NOMO-1 treated with DMSO at 0.1 percent for 48 hours (cell line): ENCODE measurements around the gene NFKB2.

Experiments
- DNase-seq: peaks from one replicate; lab custom pipeline; 2025; ENCODE audit not compliant: unreplicated experiment; lab: John Stamatoyannopoulos, UW

Gene NFKB2

DNA sequence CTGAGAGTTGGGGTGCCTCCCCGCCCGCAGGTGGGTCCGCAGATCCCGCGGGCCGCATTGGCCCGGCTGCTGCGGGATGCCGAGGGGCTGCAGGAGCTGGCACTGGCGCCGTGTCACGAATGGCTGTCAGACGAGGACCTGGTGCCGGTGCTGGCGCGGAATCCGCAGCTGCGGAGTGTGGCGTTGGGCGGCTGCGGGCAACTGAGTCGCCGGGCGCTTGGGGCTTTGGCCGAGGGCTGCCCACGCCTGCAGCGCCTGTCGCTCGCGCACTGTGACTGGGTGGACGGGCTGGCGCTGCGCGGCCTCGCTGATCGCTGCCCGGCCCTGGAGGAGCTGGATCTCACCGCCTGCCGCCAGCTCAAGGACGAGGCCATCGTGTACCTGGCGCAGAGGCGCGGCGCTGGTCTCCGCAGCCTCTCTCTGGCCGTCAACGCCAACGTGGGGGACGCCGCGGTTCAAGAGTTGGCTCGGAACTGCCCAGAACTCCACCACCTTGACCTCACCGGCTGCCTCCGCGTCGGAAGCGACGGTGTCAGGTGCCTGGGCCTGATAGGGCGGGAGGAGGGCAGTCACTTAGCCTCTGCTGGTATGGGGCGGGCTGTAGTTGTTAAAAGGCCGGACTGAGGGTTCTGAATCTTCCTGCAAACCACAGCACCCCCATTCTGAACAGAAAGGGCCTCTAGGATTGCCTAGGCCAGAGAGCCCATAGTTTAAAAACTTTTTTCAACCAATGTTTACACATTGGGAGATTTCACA is 26.4 kb downstream of the NFKB2 start:
- no peak for DNase-seq

DNA sequence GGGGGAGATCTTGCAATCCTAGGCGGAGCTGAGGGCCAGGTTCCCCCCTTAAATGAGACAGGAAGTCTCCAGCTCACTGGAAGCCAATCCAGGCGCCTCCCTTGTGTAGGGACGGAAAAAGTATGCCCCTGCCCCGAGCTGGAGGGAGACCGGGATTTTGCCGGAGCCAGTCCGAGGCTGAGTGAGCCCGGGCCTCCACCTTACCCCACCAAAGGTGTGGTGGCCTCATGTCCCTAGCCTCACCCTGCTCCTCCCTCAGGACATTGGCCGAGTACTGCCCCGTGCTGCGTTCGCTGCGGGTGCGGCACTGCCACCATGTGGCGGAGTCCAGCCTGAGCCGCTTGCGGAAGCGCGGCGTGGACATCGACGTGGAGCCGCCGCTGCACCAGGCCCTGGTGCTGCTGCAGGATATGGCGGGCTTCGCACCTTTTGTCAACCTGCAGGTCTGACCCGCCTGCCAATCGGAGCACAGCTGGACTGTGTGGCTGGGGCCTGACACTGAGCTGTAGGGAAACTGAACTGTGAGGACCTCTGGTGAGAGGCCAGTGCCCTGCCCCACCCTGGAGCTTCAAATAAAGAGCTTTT is 27.1 kb downstream of the NFKB2 start:
- DNase-seq: peak; percentile 72

DNA sequence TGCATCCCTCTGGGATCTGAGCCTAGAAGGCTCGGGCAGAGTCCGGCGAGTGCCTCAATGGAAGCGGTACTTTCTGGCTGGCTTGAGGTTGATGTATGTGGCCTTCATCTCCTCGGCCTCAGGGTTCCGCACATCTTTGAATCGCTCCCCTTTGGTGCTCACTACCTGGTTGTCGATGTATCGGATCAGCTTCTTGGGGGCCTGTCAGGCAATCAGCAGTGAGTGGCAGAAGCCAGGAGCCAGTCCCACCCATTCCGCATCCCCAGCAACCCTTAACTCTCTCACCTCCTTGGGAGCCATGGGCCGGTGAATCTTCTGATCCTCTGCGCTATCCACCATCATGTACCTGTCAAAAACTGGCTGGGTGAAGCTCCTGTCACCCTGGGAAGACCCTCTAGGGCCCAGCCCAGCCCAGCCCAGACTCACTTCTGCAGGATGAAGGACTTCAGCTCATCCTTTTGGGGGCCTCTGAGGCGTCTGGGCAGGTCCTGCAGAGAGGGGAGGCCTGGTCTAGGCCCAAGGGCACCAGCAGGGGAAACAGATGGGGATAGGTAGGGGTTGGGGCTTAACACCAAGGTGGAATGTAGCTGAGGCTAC is 28.0 kb downstream of the NFKB2 start:
- no peak for DNase-seq

DNA sequence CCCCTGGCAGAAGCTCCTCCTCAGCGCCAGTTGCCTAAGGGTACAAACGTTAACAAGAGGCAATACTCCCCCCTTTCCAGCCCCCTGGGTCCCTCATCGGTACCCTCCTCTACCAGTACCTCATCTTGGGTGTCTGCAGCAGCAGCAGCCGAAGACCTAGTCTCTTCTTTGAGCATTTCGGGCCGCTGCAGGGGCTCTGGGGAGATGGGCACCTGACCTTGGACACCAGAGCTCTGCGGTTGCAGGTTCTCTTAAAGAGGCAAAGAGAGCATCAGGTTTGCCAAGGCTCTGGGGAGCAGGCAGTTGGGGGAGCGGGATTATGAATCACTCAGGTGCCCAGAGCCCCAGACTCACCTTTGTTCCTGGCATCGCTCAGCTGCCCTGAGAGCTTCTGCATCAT is 28.6 kb downstream of the NFKB2 start:
- no peak for DNase-seq

DNA sequence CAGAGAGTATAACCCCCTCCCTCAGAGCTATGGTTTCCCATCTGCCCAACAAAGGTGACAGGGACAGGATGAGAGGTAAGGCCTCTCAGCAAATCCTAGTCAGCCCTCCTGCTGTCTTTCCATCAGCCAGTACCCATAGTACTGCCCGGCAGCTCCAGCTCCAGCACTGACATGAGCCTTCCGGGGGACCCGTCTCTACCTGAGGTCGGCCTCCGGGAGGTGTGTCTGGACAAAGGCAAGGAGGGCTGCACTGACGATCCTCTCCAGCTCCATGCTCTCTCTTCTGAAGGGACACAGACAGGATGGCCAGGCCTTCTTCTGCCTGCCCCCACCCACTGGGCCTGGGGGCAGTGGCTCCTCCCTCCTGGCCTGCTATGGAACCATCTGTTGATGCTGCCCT is 29.4 kb downstream of the NFKB2 start:
- DNase-seq: no peak

DNA sequence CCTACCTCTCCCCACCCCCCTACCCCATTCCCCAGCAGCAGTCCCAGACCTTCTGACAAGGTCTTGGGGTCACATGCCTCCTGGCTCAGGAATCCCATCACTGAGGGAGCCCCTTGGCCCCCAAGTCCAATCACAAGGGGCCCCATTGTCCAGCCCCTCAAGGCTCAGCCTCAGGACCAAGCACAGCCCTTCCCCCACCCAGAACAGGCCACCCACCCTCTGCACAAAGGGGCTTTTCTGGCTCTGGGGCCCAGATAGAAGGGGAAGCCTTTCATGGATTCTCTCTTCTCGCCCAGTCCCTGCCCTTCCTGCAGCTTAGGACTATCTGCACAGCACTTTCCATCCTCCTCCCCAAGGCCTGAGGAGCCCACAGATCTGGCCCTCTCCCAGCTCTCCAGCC is 29.9 kb downstream of the NFKB2 start:
- DNase-seq: no peak

DNA sequence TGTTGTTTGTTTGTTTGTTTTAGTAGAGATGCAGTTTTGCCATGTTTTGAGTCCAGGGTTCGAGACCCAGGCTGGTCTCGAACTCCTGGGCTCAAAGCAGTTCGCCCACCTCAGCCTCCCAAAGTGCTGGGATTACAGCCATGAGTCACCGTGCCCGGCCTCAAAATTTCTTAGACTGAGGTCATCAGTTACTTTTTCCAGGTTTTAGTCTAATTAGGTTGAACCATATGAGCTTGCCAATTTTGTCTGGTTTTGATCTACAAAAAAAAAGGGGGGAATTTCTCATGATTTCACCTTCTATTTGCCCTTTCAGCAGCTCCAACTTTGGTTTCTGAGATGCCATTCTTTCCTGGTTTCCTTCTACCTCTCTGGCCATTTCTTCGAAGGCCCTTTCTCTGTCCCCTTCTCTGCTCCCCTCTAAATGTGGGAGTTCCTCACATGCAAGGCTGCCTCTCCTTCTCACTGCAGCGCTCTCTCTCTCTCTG is 31.3 kb downstream of the NFKB2 start:
- DNase-seq: no peak

DNA sequence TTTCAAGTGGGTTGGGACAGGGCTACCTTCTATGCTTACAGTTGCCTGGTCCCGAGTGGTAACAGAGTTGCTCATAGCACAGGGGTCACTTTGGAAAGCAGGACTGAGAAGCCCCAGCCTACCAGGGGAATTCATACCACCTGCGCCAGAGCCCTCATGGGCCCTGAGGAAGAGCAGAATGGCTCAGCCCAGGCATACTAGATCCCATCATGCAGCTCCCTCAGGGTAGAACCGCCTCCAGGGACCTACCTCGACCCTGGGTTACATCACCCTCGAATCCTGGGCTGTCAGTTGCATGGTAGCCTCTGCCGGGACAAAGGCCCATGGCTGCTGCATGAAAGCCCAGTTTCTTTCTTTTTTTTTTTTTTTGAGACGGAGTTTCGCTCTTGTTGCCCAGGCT is 34.0 kb downstream of the NFKB2 start:
- no peak for DNase-seq

DNA sequence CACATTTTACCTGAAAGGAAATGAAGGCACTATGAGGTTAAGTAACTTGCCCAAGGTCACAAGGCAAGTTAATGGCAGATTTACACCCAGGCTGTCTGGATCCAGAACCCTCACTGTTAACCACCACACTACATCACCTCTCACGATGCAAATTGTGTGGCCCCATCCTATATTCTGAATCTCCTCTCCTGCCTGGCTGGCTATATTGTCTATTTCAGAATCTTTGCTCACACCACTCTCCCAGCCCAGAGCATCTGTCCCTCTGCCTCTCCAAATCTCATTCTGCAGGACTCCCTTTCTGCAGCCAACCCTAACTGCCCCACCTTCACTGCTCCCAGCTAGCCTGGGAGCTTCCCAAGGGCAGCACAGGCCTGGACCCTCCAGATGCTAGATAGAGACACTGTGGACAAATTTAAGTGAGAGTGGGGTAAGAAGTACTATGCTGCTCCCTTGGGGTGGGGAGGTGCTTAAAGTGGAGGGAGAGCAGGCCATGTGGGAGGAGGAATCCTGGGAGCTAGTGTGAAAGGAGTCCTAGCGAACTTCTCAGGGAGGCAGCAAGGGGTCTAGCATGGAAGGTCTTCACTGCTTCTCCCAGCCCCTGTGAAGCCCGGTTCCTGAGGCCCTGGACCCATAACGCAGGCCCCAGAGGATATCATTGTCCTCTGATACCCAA is 36.1 kb downstream of the NFKB2 start:
- no peak for DNase-seq

DNA sequence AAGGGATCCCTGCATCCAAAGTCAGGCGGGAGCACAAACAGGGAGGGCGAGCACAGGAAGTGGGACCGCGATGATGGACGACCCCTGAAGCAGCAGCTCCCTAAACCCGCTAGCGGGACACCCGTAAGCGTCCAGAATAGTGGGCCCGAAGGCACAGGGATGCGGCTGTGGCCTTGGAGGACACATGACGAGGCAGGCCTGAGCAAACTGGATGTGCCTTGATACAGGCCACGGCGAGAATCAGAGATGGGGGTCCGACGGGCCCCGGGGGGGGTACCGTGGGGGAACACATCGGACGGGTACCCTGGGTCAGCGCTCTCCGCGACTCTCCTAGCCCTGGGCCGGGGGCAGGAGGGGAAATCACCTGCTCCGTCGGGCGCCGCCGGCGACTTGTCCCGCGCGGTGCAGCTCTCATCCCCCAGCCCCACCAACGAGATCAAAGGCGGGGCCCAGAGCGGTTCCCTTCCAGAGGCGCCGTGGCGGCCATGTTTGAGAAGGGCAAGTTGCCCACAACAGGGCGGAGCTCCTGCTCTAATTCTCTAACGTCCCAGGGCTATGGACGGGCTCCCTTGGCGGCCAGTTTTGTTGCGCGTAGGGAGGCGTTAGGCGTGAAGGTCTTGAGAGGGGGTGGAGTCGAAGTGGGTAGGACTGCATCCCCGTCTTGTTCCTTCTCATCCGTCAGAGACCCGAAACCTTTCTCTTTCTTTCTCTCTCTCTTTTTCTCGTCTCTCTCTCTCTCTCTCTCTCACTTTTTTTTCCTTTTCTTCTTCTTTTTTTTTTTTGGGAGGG is 36.9 kb downstream of the NFKB2 start, which contains the start of gene CUEDC2:
TSS of gene CUEDC2 (minus strand) at position 413 of the 789 bp plus-strand sequence. CDS start 7,386 bp downstream, outside the sequence.
- peak; percentile 98 for DNase-seq

DNA sequence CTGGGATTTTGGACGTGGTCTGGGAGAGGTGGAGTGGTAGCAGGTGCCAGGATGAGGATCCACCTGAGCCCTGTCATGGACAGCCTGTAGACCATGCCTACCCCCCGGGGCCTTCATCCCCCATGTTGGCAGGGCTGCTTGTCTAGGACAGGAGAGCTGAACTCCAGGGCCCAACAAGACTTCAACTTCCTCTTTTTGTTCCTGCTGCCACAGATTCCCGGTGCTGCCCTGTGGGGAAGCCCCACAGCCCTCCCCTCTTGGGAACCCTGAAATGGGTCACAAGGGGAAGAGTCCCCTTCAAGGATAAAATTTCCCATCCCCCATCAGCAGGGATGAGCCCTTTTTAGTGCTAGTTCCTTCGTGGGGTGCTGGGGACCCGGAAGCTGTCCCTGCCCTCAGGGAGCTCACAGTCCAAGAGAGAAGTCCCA is 38.1 kb downstream of the NFKB2 start:
- DNase-seq: peak; percentile 26

DNA sequence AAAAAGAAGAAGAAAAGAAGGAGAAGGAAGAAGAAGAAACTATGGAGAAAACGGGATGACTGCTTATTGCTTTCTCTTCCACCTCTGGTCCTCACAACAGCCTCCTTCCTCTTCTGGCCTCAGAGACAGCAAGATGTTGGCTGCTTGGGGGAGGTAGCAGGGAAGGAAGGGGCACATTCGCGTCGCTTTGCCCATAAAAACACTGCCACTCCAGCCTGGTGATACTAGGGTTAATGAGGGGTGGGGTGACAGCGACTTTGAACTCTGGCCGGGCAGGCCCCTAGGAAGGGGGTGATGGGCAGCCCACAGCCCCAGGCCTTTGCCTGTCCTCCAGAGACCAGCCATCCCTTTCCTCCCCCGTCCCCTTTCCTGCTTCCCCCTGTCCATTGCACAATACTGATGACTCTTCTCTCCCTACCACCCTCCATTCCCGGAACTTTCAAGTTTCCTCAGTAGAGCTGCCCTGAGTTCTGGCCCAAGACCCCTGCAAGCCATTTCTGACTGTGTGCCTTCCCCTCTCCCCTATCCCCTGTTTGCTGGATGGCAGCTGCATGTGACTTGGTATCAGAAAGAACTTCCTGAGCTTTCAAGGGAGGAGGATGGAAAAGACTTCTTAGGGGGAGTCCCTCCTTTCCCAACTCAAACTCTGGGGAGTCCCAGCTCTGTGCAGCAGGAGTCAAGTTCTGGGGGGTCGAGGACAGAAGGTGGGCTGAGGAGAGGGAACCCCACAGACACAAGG is 39.1 kb downstream of the NFKB2 start:
- no peak for DNase-seq

DNA sequence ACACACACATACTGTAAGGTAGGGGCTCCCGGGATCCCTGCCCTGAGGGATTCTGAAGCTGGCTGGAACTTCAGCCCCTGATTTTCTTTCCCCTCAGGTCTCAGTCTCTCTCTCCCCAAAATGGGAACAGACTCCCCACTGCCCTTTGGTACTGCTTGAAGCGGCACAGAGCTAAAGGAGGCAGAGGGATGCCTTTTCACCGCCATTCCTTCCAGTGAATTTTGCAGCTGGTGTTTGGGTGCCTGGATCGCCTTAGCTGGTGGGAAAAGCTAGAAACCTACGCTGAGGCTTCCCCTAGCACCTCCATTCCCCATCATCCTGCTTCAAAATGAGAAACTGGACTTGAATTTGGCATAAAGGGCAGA is 39.6 kb downstream of the NFKB2 start:
- DNase-seq: no peak

DNA sequence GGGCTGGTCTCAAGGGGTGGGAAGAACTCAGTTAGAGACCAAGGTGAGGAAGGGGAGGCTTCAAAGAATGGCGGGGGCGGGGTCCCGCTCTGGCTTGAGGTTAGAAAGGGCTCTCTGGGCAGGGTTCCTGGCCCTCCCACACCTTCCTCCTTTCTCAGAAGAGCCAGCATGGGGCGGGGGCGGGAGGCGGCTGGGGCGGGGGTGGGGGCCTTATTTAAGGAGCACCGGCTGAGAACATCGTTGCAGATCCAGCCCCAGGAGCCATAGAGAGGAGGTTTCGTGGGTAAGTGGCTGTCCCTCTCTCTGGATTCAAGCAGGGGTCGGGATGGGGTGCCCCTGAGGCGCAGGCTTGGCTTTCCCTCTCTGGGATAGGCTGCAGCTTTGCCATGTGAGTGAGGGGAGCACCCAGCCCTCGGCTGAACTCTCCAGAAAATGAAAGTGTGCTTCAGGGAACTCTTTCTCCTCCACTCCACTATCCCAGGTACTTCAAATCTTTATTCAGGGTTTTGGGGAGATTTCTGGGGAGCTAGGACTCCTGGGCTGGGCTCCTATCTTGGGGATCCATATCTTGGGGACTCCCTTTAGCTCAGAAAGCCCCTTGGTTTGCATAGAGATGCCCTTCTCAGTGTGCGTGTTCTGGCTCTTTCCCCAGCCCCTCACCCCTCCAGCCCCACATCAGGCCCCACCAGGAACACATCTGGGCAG is 40.2 kb downstream of the NFKB2 start:
- DNase-seq: no peak

DNA sequence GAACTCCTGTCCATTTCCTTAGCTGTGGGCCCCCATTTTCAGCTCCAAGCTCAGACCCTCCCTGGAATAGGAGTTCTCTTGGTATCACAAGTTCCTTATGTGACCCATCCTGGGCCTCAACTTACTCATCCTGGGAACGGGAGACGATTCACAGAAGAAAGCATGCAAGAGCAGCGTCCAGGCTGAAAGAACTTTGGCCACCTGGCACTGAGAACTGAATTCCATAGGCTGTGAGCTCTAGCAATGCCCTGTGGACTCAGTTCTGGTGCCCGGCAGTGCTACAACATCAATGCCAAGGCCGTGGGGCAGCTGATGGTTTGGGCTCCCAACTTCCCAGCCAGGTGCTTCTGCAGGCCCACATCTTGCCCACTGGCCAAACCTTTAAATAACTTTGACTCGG is 40.8 kb downstream of the NFKB2 start:
- DNase-seq: no peak

DNA sequence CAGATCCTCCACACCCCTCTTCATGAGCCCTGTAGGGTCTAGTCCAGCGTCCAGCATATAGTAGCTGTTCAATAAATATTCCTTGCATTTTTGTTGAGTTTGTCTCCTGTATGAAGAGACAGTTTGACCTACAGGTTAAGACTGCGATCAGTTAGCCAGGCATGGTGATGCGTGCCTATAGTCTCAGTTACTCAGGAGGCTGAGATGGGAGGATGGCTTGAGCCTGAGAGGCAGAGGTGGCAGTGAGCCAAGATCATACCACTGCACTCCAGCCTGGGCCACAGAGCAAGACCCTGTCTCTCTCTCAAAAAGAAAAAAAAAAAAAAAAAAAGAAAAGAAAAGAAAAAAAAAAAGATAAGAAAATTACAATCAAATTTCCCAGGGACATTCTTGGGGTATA is 42.0 kb downstream of the NFKB2 start:
- no peak for DNase-seq

DNA sequence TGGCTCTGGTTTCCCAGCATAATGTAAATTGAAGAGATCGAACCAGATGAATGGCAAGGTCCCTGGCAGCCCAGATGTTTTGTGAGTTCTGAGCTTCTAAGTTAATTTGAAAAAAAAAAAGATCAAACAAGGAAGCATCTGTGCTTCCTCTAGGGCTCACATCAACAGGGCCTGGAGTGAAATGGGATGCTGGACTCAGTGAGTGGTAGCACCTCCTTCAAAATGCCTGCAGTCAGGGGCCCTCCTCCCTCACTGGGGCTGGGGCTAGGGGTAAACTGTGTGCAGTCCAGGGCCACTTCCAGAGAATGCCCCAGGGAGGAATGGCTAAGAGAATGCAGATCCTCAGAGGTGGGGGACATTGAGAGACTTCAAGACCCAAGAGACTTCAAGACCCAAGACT is 42.9 kb downstream of the NFKB2 start:
- no peak for DNase-seq

DNA sequence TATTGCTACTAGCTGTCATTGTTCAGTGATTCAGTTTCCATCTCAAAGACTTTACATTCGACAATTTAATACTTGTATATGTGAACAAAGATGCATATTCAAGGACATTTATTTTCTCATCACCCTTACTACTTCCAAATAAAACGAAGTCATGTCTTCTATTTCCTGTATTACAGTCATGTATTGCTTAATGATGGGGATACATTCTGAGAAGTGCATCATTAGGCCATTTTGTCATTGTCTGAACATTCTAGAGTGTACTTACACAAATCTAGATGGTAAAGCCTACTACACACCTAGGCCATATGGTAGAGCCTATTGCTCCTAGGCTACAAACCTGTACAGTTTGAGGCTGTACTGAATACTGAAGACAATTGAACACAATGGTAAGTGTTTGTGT is 49.3 kb downstream of the NFKB2 start:
- DNase-seq: no peak

DNA sequence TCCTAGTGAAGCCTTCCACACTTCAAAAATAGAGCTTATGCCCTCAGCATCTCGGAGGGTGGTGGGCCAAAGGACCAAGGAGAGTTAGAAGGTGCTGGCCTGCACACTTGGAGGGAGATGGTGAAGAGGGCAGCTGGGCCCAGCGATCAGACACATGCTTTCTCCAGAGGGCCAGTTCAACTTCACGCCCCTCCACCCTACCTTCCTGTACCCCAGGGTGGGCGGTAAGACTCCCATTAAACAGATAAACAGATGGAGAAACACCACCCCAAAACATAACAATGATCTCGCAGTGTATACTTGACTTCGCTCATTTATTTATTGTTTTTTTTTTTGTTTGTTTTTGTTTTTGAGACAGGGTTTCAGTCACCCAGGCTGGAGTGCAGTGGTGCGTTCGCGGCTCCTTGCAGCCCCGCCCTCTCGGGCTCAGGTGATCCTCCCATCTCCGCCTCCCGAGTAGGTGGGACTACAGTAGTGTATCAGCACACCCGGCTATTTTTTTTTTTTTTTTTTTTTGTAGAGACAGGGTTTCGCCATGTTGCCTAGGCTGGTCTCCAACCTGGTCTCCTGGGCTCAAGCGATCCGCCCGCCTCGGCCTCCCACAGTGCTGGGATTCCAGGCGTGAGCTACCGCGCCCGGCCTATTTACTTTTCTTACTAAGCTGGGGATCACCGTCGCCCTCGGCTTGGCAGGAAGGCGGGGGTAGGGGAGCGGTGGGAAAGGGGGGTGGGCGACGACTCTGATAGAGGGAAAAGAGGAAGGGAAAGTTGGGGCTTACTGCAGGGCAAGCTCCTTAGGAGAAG is 54.0 kb downstream of the NFKB2 start:
- peak; percentile 71 for DNase-seq
